22Rv1 (cell line): ENCODE measurements around the gene NKD1.

Experiments
- CTCF ChIP-seq: fragments of 450-650 bp; IDR thresholded peaks from 2 replicates; pipeline ENCODE4 v1.5.1; 2017; ENCODE audit warnings: mild to moderate bottlenecking
- ZFX ChIP-seq: fragments of 450-650 bp; IDR thresholded peaks from 2 replicates; pipeline ENCODE4 v1.6.1; 2017; ENCODE audit warnings: antibody characterized with exemption, borderline replicate concordance

GRCh38 chr16:50598256-50598894 is 50.2 kb downstream of the NKD1 start:
- TF ChIP-seq CTCF (no peak), ZFX (no peak)
